ENCODE results near the gene FMNL2. TPM values are rescaled to one million over a fixed set of nuclear protein-coding genes. Genes with fewer than 3 reads are reported as not detected.
A peak's percentile ranks its signal among the peaks of the same experiment; 100 is the strongest.

The FMNL2 gene
- polyA plus RNA-seq, 4 donors: 7.0 to 23.3 (median 8.7) TPM

- FAIRE-seq: peak; percentile 61
- Histone ChIP-seq H3K9me3 (ENCODE audit: control insufficient read depth in 2 of 2, insufficient read depth in 1 of 2, low read depth in 1 of 2, low read length in 1 of 2) (no peaks in the 10 kb centered on the region), H3K4me3 (ENCODE audit: low read depth in 1 of 3, low read length in 3 of 3) (no peak overlapping the region), H3K27ac (ENCODE audit: low read depth in 1 of 3, low read length in 2 of 3) (no peak overlapping the region), H3K4me1 (ENCODE audit: control insufficient read depth in 3 of 3, insufficient read depth in 2 of 3, low read depth in 1 of 3, low read length in 2 of 3) (no peaks in the 10 kb centered on the region), H3K36me3 (ENCODE audit: control insufficient read depth in 3 of 3, insufficient read depth in 2 of 3, low read depth in 1 of 3, low read length in 3 of 3) (peaks cover 5 to 17% (median 8%) of the 10 kb centered on the region in 3 donors), H3K27me3 (ENCODE audit: control insufficient read depth in 3 of 3, insufficient read depth in 3 of 3, low read length in 3 of 3) (no peaks in the 10 kb centered on the region)
- WGBS, 3 donors: 77 to 84% (median 79%) methylated on average over 2 of the region's 2 CpGs
- no peak for DNase-seq
Observed at GRCh38 chr2:152678808-152679207, 343.8 kb downstream of the FMNL2 start.

- FAIRE-seq (no peak), DNase-seq (no peak)
- WGBS, 3 donors: 93 to 98% (median 96%) methylated on average over 9 of the region's 9 CpGs
- no peaks in the 10 kb centered on the region for H3K27me3 ChIP-seq (ENCODE audit: control insufficient read depth in 3 of 3, insufficient read depth in 3 of 3, low read length in 3 of 3)
- peaks cover 2 to 11% (median 2%) of the 10 kb centered on the region in 3 donors for H3K36me3 ChIP-seq (ENCODE audit: control insufficient read depth in 3 of 3, insufficient read depth in 2 of 3, low read depth in 1 of 3, low read length in 3 of 3)
- H3K27ac ChIP-seq (ENCODE audit: low read depth in 1 of 3, low read length in 2 of 3): no peak overlapping the region
- no peaks in the 10 kb centered on the region for H3K9me3 ChIP-seq (ENCODE audit: control insufficient read depth in 2 of 2, insufficient read depth in 1 of 2, low read depth in 1 of 2, low read length in 1 of 2)
- H3K4me1 ChIP-seq (ENCODE audit: control insufficient read depth in 3 of 3, insufficient read depth in 2 of 3, low read depth in 1 of 3, low read length in 2 of 3): no peaks in the 10 kb centered on the region
- no peak overlapping the region for H3K4me3 ChIP-seq (ENCODE audit: low read depth in 1 of 3, low read length in 3 of 3)
Observed at GRCh38 chr2:152682663-152683062, 347.7 kb downstream of the FMNL2 start.

GRCh38 chr2:152683400-152683799, 348.4 kb downstream of the FMNL2 start:
- H3K36me3 ChIP-seq (ENCODE audit: control insufficient read depth in 3 of 3, insufficient read depth in 2 of 3, low read depth in 1 of 3, low read length in 3 of 3): peaks cover 2 to 15% (median 2%) of the 10 kb centered on the region in 3 donors
- no peaks in the 10 kb centered on the region for H3K9me3 ChIP-seq (ENCODE audit: control insufficient read depth in 2 of 2, insufficient read depth in 1 of 2, low read depth in 1 of 2, low read length in 1 of 2)
- no peaks in the 10 kb centered on the region for H3K4me1 ChIP-seq (ENCODE audit: control insufficient read depth in 3 of 3, insufficient read depth in 2 of 3, low read depth in 1 of 3, low read length in 2 of 3)
- DNase-seq (no peak), FAIRE-seq (no peak)
- H3K27ac ChIP-seq (ENCODE audit: low read depth in 1 of 3, low read length in 2 of 3): no peak overlapping the region
- H3K27me3 ChIP-seq (ENCODE audit: control insufficient read depth in 3 of 3, insufficient read depth in 3 of 3, low read length in 3 of 3): no peaks in the 10 kb centered on the region
- H3K4me3 ChIP-seq (ENCODE audit: low read depth in 1 of 3, low read length in 3 of 3): no peak overlapping the region

GRCh38 chr2:152686321-152686720, 351.3 kb downstream of the FMNL2 start:
- FAIRE-seq (no peak), DNase-seq (no peak)
- H3K27ac ChIP-seq (ENCODE audit: low read depth in 1 of 3, low read length in 2 of 3): no peak overlapping the region
- H3K36me3 ChIP-seq (ENCODE audit: control insufficient read depth in 3 of 3, insufficient read depth in 2 of 3, low read depth in 1 of 3, low read length in 3 of 3): peaks cover 0 to 15% (median 0%) of the 10 kb centered on the region in 3 donors
- no peaks in the 10 kb centered on the region for H3K9me3 ChIP-seq (ENCODE audit: control insufficient read depth in 2 of 2, insufficient read depth in 1 of 2, low read depth in 1 of 2, low read length in 1 of 2)
- H3K4me3 ChIP-seq (ENCODE audit: low read depth in 1 of 3, low read length in 3 of 3): no peak overlapping the region
- H3K27me3 ChIP-seq (ENCODE audit: control insufficient read depth in 3 of 3, insufficient read depth in 3 of 3, low read length in 3 of 3): no peaks in the 10 kb centered on the region
- H3K4me1 ChIP-seq (ENCODE audit: control insufficient read depth in 3 of 3, insufficient read depth in 2 of 3, low read depth in 1 of 3, low read length in 2 of 3): no peaks in the 10 kb centered on the region

GRCh38 chr2:152693033-152693432, 358.1 kb downstream of the FMNL2 start:
- no peak for FAIRE-seq
- Histone ChIP-seq H3K4me3 (ENCODE audit: low read depth in 1 of 3, low read length in 3 of 3) (no peak overlapping the region), H3K4me1 (ENCODE audit: control insufficient read depth in 3 of 3, insufficient read depth in 2 of 3, low read depth in 1 of 3, low read length in 2 of 3) (no peaks in the 10 kb centered on the region), H3K9me3 (ENCODE audit: control insufficient read depth in 2 of 2, insufficient read depth in 1 of 2, low read depth in 1 of 2, low read length in 1 of 2) (no peaks in the 10 kb centered on the region), H3K27ac (ENCODE audit: low read depth in 1 of 3, low read length in 2 of 3) (no peak overlapping the region), H3K27me3 (ENCODE audit: control insufficient read depth in 3 of 3, insufficient read depth in 3 of 3, low read length in 3 of 3) (no peaks in the 10 kb centered on the region), H3K36me3 (ENCODE audit: control insufficient read depth in 3 of 3, insufficient read depth in 2 of 3, low read depth in 1 of 3, low read length in 3 of 3) (peaks cover 0 to 15% (median 0%) of the 10 kb centered on the region in 3 donors)
- no peak for DNase-seq
- 72 to 86% (median 85%) methylated on average over 4 of the region's 4 CpGs for WGBS, 3 donors

- Histone ChIP-seq H3K27ac (ENCODE audit: low read depth in 1 of 3, low read length in 2 of 3) (peak overlapping the region in 2 of 3 donors; percentile 65 to 75), H3K36me3 (ENCODE audit: control insufficient read depth in 3 of 3, insufficient read depth in 2 of 3, low read depth in 1 of 3, low read length in 3 of 3) (peaks cover 0 to 14% (median 0%) of the 10 kb centered on the region in 3 donors), H3K4me1 (ENCODE audit: control insufficient read depth in 3 of 3, insufficient read depth in 2 of 3, low read depth in 1 of 3, low read length in 2 of 3) (no peaks in the 10 kb centered on the region), H3K27me3 (ENCODE audit: control insufficient read depth in 3 of 3, insufficient read depth in 3 of 3, low read length in 3 of 3) (no peaks in the 10 kb centered on the region), H3K4me3 (ENCODE audit: low read depth in 1 of 3, low read length in 3 of 3) (peak overlapping the region in 1 of 3 donors; percentile 19), H3K9me3 (ENCODE audit: control insufficient read depth in 2 of 2, insufficient read depth in 1 of 2, low read depth in 1 of 2, low read length in 1 of 2) (no peaks in the 10 kb centered on the region)
- FAIRE-seq (no peak), DNase-seq (peak; percentile 55 to 70)
- WGBS, 3 donors: 21 to 36% (median 25%) methylated on average over 8 of the region's 8 CpGs
Observed at GRCh38 chr2:152694161-152694661, 359.2 kb downstream of the FMNL2 start.

GRCh38 chr2:152695763-152696162, 360.8 kb downstream of the FMNL2 start:
- no peak overlapping the region for H3K27ac ChIP-seq (ENCODE audit: low read depth in 1 of 3, low read length in 2 of 3)
- 95 to 99% (median 98%) methylated on average over 3 of the region's 3 CpGs for WGBS, 3 donors
- H3K4me1 ChIP-seq (ENCODE audit: control insufficient read depth in 3 of 3, insufficient read depth in 2 of 3, low read depth in 1 of 3, low read length in 2 of 3): no peaks in the 10 kb centered on the region
- H3K36me3 ChIP-seq (ENCODE audit: control insufficient read depth in 3 of 3, insufficient read depth in 2 of 3, low read depth in 1 of 3, low read length in 3 of 3): peaks cover 0 to 8% (median 0%) of the 10 kb centered on the region in 3 donors
- H3K27me3 ChIP-seq (ENCODE audit: control insufficient read depth in 3 of 3, insufficient read depth in 3 of 3, low read length in 3 of 3): no peaks in the 10 kb centered on the region
- FAIRE-seq (no peak), DNase-seq (no peak)
- H3K4me3 ChIP-seq (ENCODE audit: low read depth in 1 of 3, low read length in 3 of 3): no peak overlapping the region
- H3K9me3 ChIP-seq (ENCODE audit: control insufficient read depth in 2 of 2, insufficient read depth in 1 of 2, low read depth in 1 of 2, low read length in 1 of 2): no peaks in the 10 kb centered on the region

- H3K27ac ChIP-seq (ENCODE audit: low read depth in 1 of 3, low read length in 2 of 3): no peak overlapping the region
- 89 to 100% methylated on average over 1 of the region's 1 CpG; no CpG with 5 or more reads in 1 of the 3 donors for WGBS, 3 donors
Observed at GRCh38 chr2:152696476-152696875, 361.5 kb downstream of the FMNL2 start.

More at GRCh38 chr2:152696476-152696875, 361.5 kb downstream of the FMNL2 start:
- Histone ChIP-seq H3K36me3 (ENCODE audit: control insufficient read depth in 3 of 3, insufficient read depth in 2 of 3, low read depth in 1 of 3, low read length in 3 of 3) (peaks cover 0 to 12% (median 0%) of the 10 kb centered on the region in 3 donors), H3K4me1 (ENCODE audit: control insufficient read depth in 3 of 3, insufficient read depth in 2 of 3, low read depth in 1 of 3, low read length in 2 of 3) (no peaks in the 10 kb centered on the region), H3K9me3 (ENCODE audit: control insufficient read depth in 2 of 2, insufficient read depth in 1 of 2, low read depth in 1 of 2, low read length in 1 of 2) (peaks cover 0 to 4% of the 10 kb centered on the region in 2 donors), H3K27me3 (ENCODE audit: control insufficient read depth in 3 of 3, insufficient read depth in 3 of 3, low read length in 3 of 3) (no peaks in the 10 kb centered on the region), H3K4me3 (ENCODE audit: low read depth in 1 of 3, low read length in 3 of 3) (no peak overlapping the region)
- DNase-seq: no peak
- FAIRE-seq: no peak
